H1 (cell line): ENCODE data around the gene NDRG4.

Experiments
- ATF3 ChIP-seq: IDR thresholded peaks from 2 replicates; pipeline ENCODE4 v1.6.1; 2011; ENCODE audit warnings: low read depth, mild to moderate bottlenecking, low read length; ENCODE audit not compliant: insufficient read depth
- CHD2 ChIP-seq: IDR thresholded peaks from 2 replicates; pipeline ENCODE4 v1.6.1; 2012; ENCODE audit warnings: low read length, improper control_type of control experiment
- CTCF ChIP-seq, 3 experiments: IDR thresholded peaks; 1 replicate in 2 of 3; 2 replicates in 1 of 3; pipeline versions ENCODE4 v1.5.1 to v1.6.1; 2011; ENCODE audit warnings: low read length in 3 of 3, mild to moderate bottlenecking in 3 of 3, inconsistent platforms in 2 of 3, low read depth in 1 of 3, moderate library complexity in 1 of 3; ENCODE audit not compliant: insufficient read depth in 1 of 3; ENCODE audit errors: control extremely low read depth in 1 of 3
- EP300 ChIP-seq, 2 experiments: IDR thresholded peaks; 1 replicate in 1 of 2; 2 replicates in 1 of 2; pipeline ENCODE4 v1.6.1; 2011 to 2012; ENCODE audit warnings: low read depth in 2 of 2, low read length in 2 of 2, mild to moderate bottlenecking in 2 of 2, borderline replicate concordance in 1 of 2, inconsistent platforms in 1 of 2, moderate library complexity in 1 of 2
- EZH2 ChIP-seq: fragments of 200-600 bp; sonication (generic); IDR thresholded peaks from 2 replicates; pipeline ENCODE4 v1.7.1; 2012; ENCODE audit warnings: low read depth, mild to moderate bottlenecking, moderate library complexity, low read length, inconsistent platforms; ENCODE audit not compliant: severe bottlenecking
- FOSL1 ChIP-seq: IDR thresholded peaks from 2 replicates; pipeline ENCODE4 v1.6.1; 2011; ENCODE audit warnings: mild to moderate bottlenecking, low read depth, low read length, moderate library complexity; ENCODE audit not compliant: insufficient read depth
- GTF2F1 ChIP-seq: IDR thresholded peaks from 2 replicates; pipeline ENCODE4 v1.6.1; 2012; ENCODE audit warnings: low read depth, low read length, improper control_type of control experiment, borderline replicate concordance
- MAX ChIP-seq: IDR thresholded peaks from 2 replicates; pipeline ENCODE4 v1.6.1; 2012; ENCODE audit warnings: inconsistent platforms
- POLR2A ChIP-seq, 2 experiments: IDR thresholded peaks; 1 replicate in 1 of 2; 2 replicates in 1 of 2; pipeline ENCODE4 v1.6.1; 2011; ENCODE audit warnings: low read depth in 2 of 2, low read length in 2 of 2, mild to moderate bottlenecking in 2 of 2; ENCODE audit errors: control extremely low read depth in 1 of 2
- POLR2AphosphoS5 ChIP-seq: IDR thresholded peaks from 2 replicates; pipeline ENCODE4 v1.6.1; 2011; ENCODE audit warnings: low read depth, low read length
- YY1 ChIP-seq: IDR thresholded peaks from 2 replicates; pipeline ENCODE4 v1.6.1; 2011; ENCODE audit warnings: low read depth, mild to moderate bottlenecking, low read length

- TF ChIP-seq CTCF (IDR thresholded peaks at IDR 0.05; ENCODE audit: control extremely low read depth in 1 of 3, insufficient read depth in 1 of 3, low read depth in 1 of 3, low read length in 3 of 3) (no peak), MAX (no peak), POLR2A (IDR thresholded peaks at IDR 0.05; ENCODE audit: control extremely low read depth in 1 of 2, low read depth in 2 of 2, low read length in 2 of 2) (no peak), EP300 (IDR thresholded peaks at IDR 0.05; ENCODE audit: borderline replicate concordance in 1 of 2, low read depth in 2 of 2, low read length in 2 of 2) (no peak), EZH2 (no peak), ATF3 (no peak), YY1 (no peak), POLR2AphosphoS5 (no peak), CHD2 (no peak), GTF2F1 (no peak), FOSL1 (no peak)
Observed at GRCh38 chr16:58472266-58472665, 27.7 kb upstream of the NDRG4 start.
